ENCODE results near the gene HINT3.

HINT3 gene

GRCh38 chr6:125918230-125918629 lies 38.3 kb upstream of the HINT3 start:
- DNase-seq = no peak

DNA sequence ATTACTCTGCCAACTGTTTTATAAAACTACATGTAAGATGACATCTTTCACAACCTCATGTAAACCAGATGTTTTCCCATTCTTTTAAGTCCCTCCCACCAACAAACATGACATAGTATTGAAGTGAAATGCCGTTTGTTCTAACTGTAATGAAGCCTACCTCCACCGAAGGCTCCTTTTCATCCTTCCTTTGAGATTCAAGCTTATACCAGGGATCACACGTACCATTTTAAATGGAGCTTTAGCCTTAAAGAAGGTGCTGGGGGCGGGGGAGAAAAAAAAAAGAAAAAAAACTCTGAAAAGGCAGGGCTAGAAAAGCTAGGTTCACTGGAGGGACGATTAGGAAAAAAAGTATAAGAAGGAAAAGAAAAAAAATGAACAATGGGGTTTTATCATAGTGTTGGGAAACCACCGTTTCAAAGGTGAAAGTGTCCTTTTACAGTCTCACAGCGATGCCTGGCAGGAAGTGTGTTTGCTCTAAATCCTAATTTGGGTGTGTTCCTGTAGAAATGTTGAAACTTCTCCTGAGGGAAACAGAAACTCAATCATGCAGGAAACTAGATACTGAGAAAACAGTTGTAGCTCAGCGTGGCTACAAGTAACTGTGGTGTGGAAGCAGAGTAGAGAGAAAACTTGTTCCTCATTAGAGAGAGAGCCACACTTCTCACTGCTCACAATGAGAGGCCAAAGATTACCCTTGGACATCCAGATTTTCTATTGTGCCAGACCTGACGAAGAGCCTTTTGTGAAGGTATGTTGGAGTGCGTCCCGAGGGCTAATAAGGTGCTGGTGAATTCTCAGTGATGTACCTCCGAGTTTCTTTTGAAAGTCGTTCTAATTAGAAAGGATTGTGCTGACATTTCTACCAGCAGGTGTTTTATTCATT lies 37.6 kb upstream of the HINT3 start:
- peak; percentile 85 to 97 (median 96) for DNase-seq
- ChIA-PET CTCF (interaction anchor here (1.0 to 13.6 kb wide), 11 partner anchors 9 to 161 kb away, joined by 3 to 164 read pairs (median 4); partner anchors contain the start of genes HINT3 and NCOA7), POLR2A (interaction anchor here (0.5 to 0.9 kb wide), 3 partner anchors 62 to 127 kb away, joined by 4 to 10 read pairs (median 4); no protein-coding TSS in a partner anchor)
- peaks cover 14 to 66% (median 38%) of the 10 kb centered on the region in 4 experiments for H3K36me3 ChIP-seq (ENCODE audit: control insufficient read depth in 4 of 4, insufficient read depth in 4 of 4, low read length in 3 of 4)
- peak overlapping the region in 6 of 7 experiments; percentile 31 to 88 (median 62) for H3K4me3 ChIP-seq (ENCODE audit: control insufficient read depth in 1 of 7, extremely low read depth in 1 of 7, insufficient read depth in 4 of 7, low read depth in 2 of 7, low read length in 6 of 7)
- peaks cover 8 to 64% (median 33%) of the 10 kb centered on the region in 4 experiments for H3K4me1 ChIP-seq (ENCODE audit: control extremely low read depth in 1 of 4, control insufficient read depth in 4 of 4, insufficient read depth in 4 of 4, low read length in 3 of 4)
- H3K27ac ChIP-seq (ENCODE audit: insufficient read depth in 1 of 2, low read depth in 1 of 2, low read length in 2 of 2, poor library complexity in 1 of 2, severe bottlenecking in 2 of 2) = peak overlapping the region; percentile 94 to 95
- H3K9me3 ChIP-seq (ENCODE audit: control extremely low read depth in 1 of 5, control insufficient read depth in 4 of 5, insufficient read depth in 2 of 5, low read depth in 1 of 5, low read length in 4 of 5) = no peaks in the 10 kb centered on the region
- no peaks in the 10 kb centered on the region for H3K27me3 ChIP-seq (replicated peaks in 2 of 5; ENCODE audit: control insufficient read depth in 4 of 5, insufficient read depth in 5 of 5, low read length in 4 of 5)
- 7% methylated on average over 9 of the region's 13 CpGs for WGBS (ENCODE audit: insufficient coverage)

More at GRCh38 chr6:125918230-125918629, 38.3 kb upstream of the HINT3 start:
- peaks cover 8 to 57% (median 30%) of the 10 kb centered on the region in 4 experiments for H3K4me1 ChIP-seq (ENCODE audit: control extremely low read depth in 1 of 4, control insufficient read depth in 4 of 4, insufficient read depth in 4 of 4, low read length in 3 of 4)
- H3K9me3 ChIP-seq (ENCODE audit: control extremely low read depth in 1 of 5, control insufficient read depth in 4 of 5, insufficient read depth in 2 of 5, low read depth in 1 of 5, low read length in 4 of 5) = no peaks in the 10 kb centered on the region
- WGBS (ENCODE audit: insufficient coverage) = 93% methylated on average over 3 of the region's 4 CpGs
- H3K36me3 ChIP-seq (ENCODE audit: control insufficient read depth in 4 of 4, insufficient read depth in 4 of 4, low read length in 3 of 4) = peaks cover 9 to 66% (median 36%) of the 10 kb centered on the region in 4 experiments
- ChIA-PET POLR2A (interaction anchor here (0.9 kb wide), 1 partner anchor 126 kb away, joined by 4 read pairs; no protein-coding TSS in a partner anchor), CTCF (interaction anchor here (1.0 to 13.6 kb wide), 9 partner anchors 10 to 132 kb away, joined by 3 to 164 read pairs (median 4); partner anchors contain the start of gene HINT3)
- peak overlapping the region in 4 of 7 experiments; percentile 25 to 88 (median 69) for H3K4me3 ChIP-seq (ENCODE audit: control insufficient read depth in 1 of 7, extremely low read depth in 1 of 7, insufficient read depth in 4 of 7, low read depth in 2 of 7, low read length in 6 of 7)
- H3K27me3 ChIP-seq (replicated peaks in 2 of 5; ENCODE audit: control insufficient read depth in 4 of 5, insufficient read depth in 5 of 5, low read length in 4 of 5) = no peaks in the 10 kb centered on the region
- peak overlapping the region; percentile 94 to 95 for H3K27ac ChIP-seq (ENCODE audit: insufficient read depth in 1 of 2, low read depth in 1 of 2, low read length in 2 of 2, poor library complexity in 1 of 2, severe bottlenecking in 2 of 2)

- ChIA-PET POLR2A (interaction anchor here (0.6 kb wide), 1 partner anchor 10 kb away, joined by 3 read pairs; no protein-coding TSS in a partner anchor), CTCF (interaction anchor here (0.9 to 13.6 kb wide), 9 partner anchors 8 to 162 kb away, joined by 3 to 164 read pairs (median 6); partner anchors contain the start of genes HINT3 and NCOA7)
- H3K36me3 ChIP-seq (ENCODE audit: control insufficient read depth in 4 of 4, insufficient read depth in 4 of 4, low read length in 3 of 4) = peaks cover 14 to 67% (median 40%) of the 10 kb centered on the region in 4 experiments
These were observed 37.0 kb upstream of the HINT3 start for GRCh38 chr6:125919618-125920017.

GRCh38 chr6:125922322-125922860 lies 34.2 kb upstream of the HINT3 start:
- peaks cover 12 to 62% (median 39%) of the 10 kb centered on the region in 4 experiments for H3K36me3 ChIP-seq (ENCODE audit: control insufficient read depth in 4 of 4, insufficient read depth in 4 of 4, low read length in 3 of 4)
- ChIA-PET POLR2A (no interaction called here), CTCF (interaction anchor here (1.1 to 13.6 kb wide), 6 partner anchors 7 to 64 kb away, joined by 3 to 164 read pairs (median 11); partner anchors contain the start of gene HINT3)
- no peaks in the 10 kb centered on the region for H3K9me3 ChIP-seq (ENCODE audit: control extremely low read depth in 1 of 5, control insufficient read depth in 4 of 5, insufficient read depth in 2 of 5, low read depth in 1 of 5, low read length in 4 of 5)
- no peaks in the 10 kb centered on the region for H3K27me3 ChIP-seq (replicated peaks in 2 of 5; ENCODE audit: control insufficient read depth in 4 of 5, insufficient read depth in 5 of 5, low read length in 4 of 5)
- WGBS (ENCODE audit: insufficient coverage) = 100% methylated on average over 6 of the region's 8 CpGs
- peak overlapping the region in 1 of 2 experiments; percentile 28 for H3K27ac ChIP-seq (ENCODE audit: insufficient read depth in 1 of 2, low read depth in 1 of 2, low read length in 2 of 2, poor library complexity in 1 of 2, severe bottlenecking in 2 of 2)
- peak overlapping the region in 2 of 7 experiments; percentile 11 to 49 for H3K4me3 ChIP-seq (ENCODE audit: control insufficient read depth in 1 of 7, extremely low read depth in 1 of 7, insufficient read depth in 4 of 7, low read depth in 2 of 7, low read length in 6 of 7)
- DNase-seq = no peak
- H3K4me1 ChIP-seq (ENCODE audit: control extremely low read depth in 1 of 4, control insufficient read depth in 4 of 4, insufficient read depth in 4 of 4, low read length in 3 of 4) = peaks cover 8 to 84% (median 42%) of the 10 kb centered on the region in 4 experiments

More at GRCh38 chr6:125919618-125920017, 37.0 kb upstream of the HINT3 start:
- no peaks in the 10 kb centered on the region for H3K27me3 ChIP-seq (replicated peaks in 2 of 5; ENCODE audit: control insufficient read depth in 4 of 5, insufficient read depth in 5 of 5, low read length in 4 of 5)
- H3K9me3 ChIP-seq (ENCODE audit: control extremely low read depth in 1 of 5, control insufficient read depth in 4 of 5, insufficient read depth in 2 of 5, low read depth in 1 of 5, low read length in 4 of 5) = no peaks in the 10 kb centered on the region
- H3K4me3 ChIP-seq (ENCODE audit: control insufficient read depth in 1 of 7, extremely low read depth in 1 of 7, insufficient read depth in 4 of 7, low read depth in 2 of 7, low read length in 6 of 7) = peak overlapping the region in 6 of 7 experiments; percentile 31 to 88 (median 62)
- no peak for DNase-seq
- H3K4me1 ChIP-seq (ENCODE audit: control extremely low read depth in 1 of 4, control insufficient read depth in 4 of 4, insufficient read depth in 4 of 4, low read length in 3 of 4) = peaks cover 8 to 71% (median 38%) of the 10 kb centered on the region in 4 experiments
- H3K27ac ChIP-seq (ENCODE audit: insufficient read depth in 1 of 2, low read depth in 1 of 2, low read length in 2 of 2, poor library complexity in 1 of 2, severe bottlenecking in 2 of 2) = peak overlapping the region; percentile 94 to 95
- 40% methylated on average over 1 of the region's 3 CpGs for WGBS (ENCODE audit: insufficient coverage)

- Histone ChIP-seq H3K4me1 (ENCODE audit: control extremely low read depth in 1 of 4, control insufficient read depth in 4 of 4, insufficient read depth in 4 of 4, low read length in 3 of 4) (peaks cover 8 to 79% (median 39%) of the 10 kb centered on the region in 4 experiments), H3K27me3 (replicated peaks in 2 of 5; ENCODE audit: control insufficient read depth in 4 of 5, insufficient read depth in 5 of 5, low read length in 4 of 5) (no peaks in the 10 kb centered on the region), H3K36me3 (ENCODE audit: control insufficient read depth in 4 of 4, insufficient read depth in 4 of 4, low read length in 3 of 4) (peaks cover 14 to 66% (median 44%) of the 10 kb centered on the region in 4 experiments), H3K4me3 (ENCODE audit: control insufficient read depth in 1 of 7, extremely low read depth in 1 of 7, insufficient read depth in 4 of 7, low read depth in 2 of 7, low read length in 6 of 7) (peak overlapping the region in 2 of 7 experiments; percentile 11 to 40), H3K27ac (ENCODE audit: insufficient read depth in 1 of 2, low read depth in 1 of 2, low read length in 2 of 2, poor library complexity in 1 of 2, severe bottlenecking in 2 of 2) (peak overlapping the region in 1 of 2 experiments; percentile 70), H3K9me3 (ENCODE audit: control extremely low read depth in 1 of 5, control insufficient read depth in 4 of 5, insufficient read depth in 2 of 5, low read depth in 1 of 5, low read length in 4 of 5) (no peaks in the 10 kb centered on the region)
- 57% methylated on average over 3 of the region's 4 CpGs for WGBS (ENCODE audit: insufficient coverage)
- POLR2A ChIA-PET = no interaction called here
- CTCF ChIA-PET = interaction anchor here (1.0 to 13.6 kb wide), 7 partner anchors 8 to 33 kb away, joined by 4 to 164 read pairs (median 11); partner anchors contain the start of gene HINT3
- DNase-seq = no peak
These were observed 33.1 kb upstream of the HINT3 start for GRCh38 chr6:125923366-125923877.

DNA sequence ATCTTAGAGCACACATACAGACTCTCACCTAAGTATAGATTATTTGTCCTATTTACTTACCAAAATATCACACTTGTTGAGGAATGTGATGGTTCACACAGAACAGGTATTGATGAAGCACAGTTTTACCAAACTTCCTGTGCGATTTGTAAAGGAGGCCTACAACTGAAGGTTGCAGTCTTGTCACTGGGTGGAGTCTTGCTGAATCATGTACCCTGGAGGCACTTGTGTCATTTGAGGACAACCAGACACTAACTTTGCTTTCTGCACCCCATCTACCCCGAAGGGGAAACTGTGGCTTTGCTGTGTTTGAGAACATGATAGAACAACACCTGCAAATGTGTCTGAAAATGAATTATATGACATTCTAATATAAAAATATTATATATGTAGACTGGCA lies 32.4 kb upstream of the HINT3 start:
- POLR2A ChIA-PET = interaction anchor here (0.6 kb wide), 1 partner anchor 11 kb away, joined by 5 read pairs; no protein-coding TSS in a partner anchor
- DNase-seq = peak; percentile 33 to 77 (median 60)

More for the DNA sequence above, 32.4 kb upstream of the HINT3 start:
- peak overlapping the region in 2 of 7 experiments; percentile 40 for H3K4me3 ChIP-seq (ENCODE audit: control insufficient read depth in 1 of 7, extremely low read depth in 1 of 7, insufficient read depth in 4 of 7, low read depth in 2 of 7, low read length in 6 of 7)
- peaks cover 14 to 72% (median 49%) of the 10 kb centered on the region in 4 experiments for H3K36me3 ChIP-seq (ENCODE audit: control insufficient read depth in 4 of 4, insufficient read depth in 4 of 4, low read length in 3 of 4)
- H3K9me3 ChIP-seq (ENCODE audit: control extremely low read depth in 1 of 5, control insufficient read depth in 4 of 5, insufficient read depth in 2 of 5, low read depth in 1 of 5, low read length in 4 of 5) = no peaks in the 10 kb centered on the region
- no peaks in the 10 kb centered on the region for H3K27me3 ChIP-seq (replicated peaks in 2 of 5; ENCODE audit: control insufficient read depth in 4 of 5, insufficient read depth in 5 of 5, low read length in 4 of 5)
- WGBS (ENCODE audit: insufficient coverage) = 0% methylated on average over 1 of the region's 2 CpGs
- H3K4me1 ChIP-seq (ENCODE audit: control extremely low read depth in 1 of 4, control insufficient read depth in 4 of 4, insufficient read depth in 4 of 4, low read length in 3 of 4) = peaks cover 8 to 72% (median 34%) of the 10 kb centered on the region in 4 experiments
- H3K27ac ChIP-seq (ENCODE audit: insufficient read depth in 1 of 2, low read depth in 1 of 2, low read length in 2 of 2, poor library complexity in 1 of 2, severe bottlenecking in 2 of 2) = peak overlapping the region in 1 of 2 experiments; percentile 70
- CTCF ChIA-PET = interaction anchor here (0.8 to 13.6 kb wide), 8 partner anchors 8 to 32 kb away, joined by 3 to 164 read pairs (median 8); partner anchors contain the start of gene HINT3

All from common myeloid progenitor, CD34-positive (primary cell).